Stimulated activated CD8-positive, alpha-beta memory T cell treated with anti-CD3 and anti-CD28 coated beads, Interleukin-4, amount 100 ng/mL, for 48 hours (primary cell): ENCODE results near the gene MAGI1.

Experiments
- DNase-seq: peaks from one replicate; pipeline ENCODE4 v3.0.0-alpha.2; 2020

Gene MAGI1

DNA sequence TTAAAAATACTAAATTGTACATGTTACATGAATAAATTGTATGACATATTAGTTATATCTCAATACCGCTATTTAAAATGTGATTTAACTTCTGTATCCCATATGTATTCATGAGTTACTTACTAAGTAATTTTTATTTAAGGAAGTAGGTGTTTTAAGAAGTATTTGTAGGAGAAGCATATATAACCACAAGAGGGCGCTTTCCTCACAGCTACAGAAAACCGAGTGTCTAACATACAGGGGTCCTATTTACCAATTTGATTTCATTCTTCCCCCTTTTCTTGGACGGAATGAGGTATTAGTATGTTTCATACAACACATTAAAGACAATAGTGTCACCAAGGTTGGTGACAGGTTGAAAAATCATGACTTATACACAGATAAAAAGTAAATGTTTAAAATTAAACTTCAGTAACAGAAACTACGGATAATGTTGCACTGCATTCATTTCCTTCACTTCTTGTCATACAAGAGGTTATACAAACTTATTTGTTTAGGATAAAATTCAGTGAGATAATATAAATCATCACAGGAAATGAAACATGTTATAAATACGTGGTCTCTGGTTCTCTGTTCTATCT, 253.6 kb downstream of the MAGI1 start:
- no peak for DNase-seq

- DNase-seq = no peak
Observed at GRCh38 chr3:65783117-65783516, 255.6 kb downstream of the MAGI1 start.

GRCh38 chr3:65781594-65781993, 257.1 kb downstream of the MAGI1 start:
- DNase-seq = no peak

DNA sequence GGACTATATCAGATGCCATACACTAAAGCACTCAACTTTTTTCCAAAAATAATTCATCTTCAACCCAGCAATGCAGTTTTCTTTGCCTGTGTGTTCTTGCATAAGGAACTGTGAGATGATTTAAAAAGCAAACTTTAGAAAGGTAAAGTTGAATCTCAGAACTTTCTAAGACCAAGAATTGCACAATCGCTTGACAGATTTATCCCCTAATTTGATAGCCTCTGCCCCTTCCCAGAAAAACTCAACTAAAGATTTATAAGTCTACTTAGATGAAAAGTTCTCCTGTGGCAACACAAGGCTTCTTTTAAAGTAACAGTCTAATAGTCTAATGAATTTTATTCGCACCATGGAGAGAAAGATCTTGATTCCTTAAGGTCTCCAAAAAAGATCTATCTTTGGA, 259.3 kb downstream of the MAGI1 start:
- DNase-seq = no peak

DNA sequence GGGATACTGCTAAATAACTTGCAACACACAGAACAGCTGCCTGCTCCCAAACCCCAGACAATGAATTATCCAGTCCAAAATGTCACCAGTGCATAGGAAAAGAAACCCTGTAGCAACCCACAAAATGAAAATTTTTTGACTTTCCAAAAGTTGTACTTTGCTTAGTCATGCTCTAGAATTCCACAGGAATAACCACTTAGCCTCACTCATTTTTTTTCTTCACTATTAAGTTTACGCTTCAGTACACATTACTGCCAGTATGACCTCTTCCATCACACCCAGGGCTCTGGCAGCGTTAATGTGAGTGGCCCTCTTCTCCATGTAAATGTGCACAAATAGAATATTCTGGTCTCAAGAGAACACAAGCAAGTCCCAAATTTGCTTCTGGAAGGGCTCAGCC, 259.8 kb downstream of the MAGI1 start:
- DNase-seq = no peak

DNA sequence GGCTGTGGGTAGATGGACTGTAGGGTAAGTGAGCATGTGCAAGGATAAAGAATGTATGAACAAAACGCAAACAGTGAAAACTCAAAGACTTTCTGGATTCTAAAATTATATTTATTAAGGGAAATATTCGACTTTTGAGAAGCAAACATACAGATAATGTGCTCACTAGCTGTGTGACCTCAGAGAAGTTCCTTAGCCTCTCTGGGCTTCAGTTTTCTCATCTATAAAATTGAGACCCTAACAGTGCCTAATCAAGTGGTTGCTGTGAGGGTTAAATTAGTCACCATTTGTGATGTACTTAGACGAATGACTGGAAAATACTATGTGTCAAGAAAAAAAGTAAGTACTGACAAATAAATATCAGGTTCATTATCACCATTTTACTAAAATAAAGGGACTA, 261.7 kb downstream of the MAGI1 start:
- DNase-seq = no peak

DNA sequence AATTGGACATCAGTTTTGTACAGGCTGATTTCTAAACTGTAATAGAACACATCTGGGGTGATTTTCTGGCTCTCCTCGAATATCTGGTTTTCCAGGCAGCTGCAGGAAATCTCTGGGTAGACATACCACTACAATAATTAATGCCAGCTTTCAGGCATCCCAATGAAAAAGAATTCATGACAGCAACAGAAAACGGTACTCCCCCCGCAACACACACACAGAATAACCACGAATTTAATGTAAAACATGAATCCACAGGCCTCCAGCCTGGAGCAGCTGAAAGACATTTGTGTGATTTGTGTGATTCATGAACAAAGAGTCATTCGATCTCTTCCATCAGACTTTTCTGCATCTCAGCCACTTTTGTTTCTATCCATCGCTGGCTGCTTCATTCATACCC, 262.2 kb downstream of the MAGI1 start:
- no peak for DNase-seq

DNA sequence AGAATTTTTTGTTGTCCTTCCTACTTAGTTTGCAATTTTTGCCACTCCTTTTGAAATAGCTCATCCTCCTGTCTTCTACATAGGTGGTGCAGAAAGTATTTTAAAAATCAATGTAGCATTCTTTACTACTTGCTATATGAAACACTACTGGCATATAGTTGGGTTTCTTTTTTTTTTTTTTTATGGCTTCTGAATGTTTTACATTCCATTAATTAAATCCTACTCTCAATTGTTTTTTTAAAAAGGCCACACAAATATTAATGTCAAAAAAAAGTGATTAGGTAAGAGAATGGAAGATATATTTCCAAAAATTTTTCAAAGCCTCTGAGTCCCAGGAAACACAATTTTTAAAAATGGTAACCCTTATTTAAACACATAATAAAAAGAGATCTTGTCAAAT, 262.6 kb downstream of the MAGI1 start:
- DNase-seq = no peak

DNA sequence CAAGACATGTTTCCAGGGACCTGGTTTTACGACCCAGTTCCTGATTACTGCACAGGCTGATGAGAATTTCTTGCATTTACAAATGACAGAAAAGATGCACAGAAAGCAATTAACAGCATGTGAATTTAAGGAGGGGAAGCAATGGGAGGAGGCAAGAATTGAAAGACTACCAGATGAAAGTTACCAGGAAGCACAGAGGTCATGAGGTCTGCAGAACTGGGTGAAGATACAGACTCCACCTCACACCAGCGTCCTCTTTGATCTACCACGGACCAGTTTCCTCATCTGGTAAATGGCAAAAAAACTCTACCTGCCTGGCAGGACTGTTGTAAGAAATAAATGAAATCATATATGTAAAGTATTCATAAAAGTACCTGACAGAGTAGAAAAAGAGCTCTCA, 266.0 kb downstream of the MAGI1 start:
- DNase-seq = no peak

DNA sequence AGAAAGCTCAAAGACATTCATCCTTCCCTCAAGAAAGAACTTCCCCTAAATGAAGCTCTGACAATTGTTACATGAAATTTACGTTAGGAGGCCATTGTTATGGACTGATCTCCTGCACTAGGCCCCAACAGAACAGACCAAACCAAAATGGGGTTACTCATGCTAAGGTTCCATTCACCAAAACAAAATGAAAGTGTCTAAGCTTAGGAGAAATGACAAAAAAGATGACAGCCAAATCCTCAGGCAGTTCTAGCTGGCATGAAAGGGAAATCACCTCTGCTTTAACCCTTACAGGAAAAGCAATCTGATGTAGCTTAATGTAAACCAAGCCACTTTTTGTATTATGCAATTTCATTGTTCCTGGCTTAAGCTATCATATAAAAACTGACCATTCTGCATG, 271.2 kb downstream of the MAGI1 start:
- no peak for DNase-seq

DNA sequence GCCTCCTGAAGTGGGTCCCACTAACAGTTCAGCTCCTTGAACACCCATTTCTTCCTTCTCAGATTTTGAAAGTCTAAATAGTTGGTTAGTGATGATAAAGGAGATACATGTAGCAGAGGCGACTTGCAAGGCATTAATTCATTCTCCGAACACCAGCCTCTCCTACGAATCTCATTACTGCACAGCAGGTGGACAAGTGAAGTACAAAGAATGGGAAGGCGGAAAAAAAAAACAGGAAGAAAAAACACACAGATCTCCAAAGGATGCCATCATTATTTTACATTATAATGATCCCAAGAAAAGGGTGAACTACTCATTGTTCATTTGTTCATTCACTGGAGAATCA, 276.5 kb downstream of the MAGI1 start:
- DNase-seq = no peak

DNA sequence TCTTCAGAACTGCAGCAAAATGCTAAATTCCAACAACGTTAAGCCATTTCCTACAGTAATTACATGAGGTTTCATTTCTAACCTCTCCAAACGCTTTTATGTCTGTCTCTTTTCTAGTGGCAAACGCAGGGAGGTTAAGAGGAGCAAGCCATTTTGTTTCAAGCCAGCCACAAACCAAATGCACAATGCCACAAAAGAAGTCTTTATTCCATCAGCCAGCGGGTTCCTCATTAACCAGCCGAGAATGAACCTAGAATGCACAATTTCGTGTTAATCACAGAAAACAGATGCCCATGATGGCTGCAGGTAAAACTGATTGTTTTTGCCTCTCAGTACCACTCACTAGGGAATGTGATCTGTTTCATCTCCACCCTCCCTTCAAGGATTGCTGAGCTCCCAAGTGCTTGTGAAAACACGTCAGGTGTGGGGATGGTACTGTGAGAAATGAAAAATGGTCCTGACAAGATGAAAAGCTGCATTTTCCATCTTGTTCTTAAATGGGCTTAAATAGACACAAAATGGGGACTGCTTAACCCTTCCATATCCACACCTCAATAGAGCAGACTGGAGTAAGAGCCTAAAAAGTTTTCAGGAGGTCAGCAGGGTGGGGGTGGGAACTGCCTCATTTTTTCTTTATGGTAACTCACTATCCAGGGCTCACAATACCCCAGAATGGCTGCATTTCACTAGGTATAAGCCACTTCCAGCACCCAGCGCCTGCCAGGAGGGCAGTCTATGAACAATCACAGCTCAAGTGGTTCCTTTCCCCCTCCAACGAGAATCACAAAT, 277.1 kb downstream of the MAGI1 start:
- no peak for DNase-seq

GRCh38 chr3:65758876-65759598, 279.7 kb downstream of the MAGI1 start:
- DNase-seq = no peak

- no peak for DNase-seq
Observed at GRCh38 chr3:65758438-65758837, 280.3 kb downstream of the MAGI1 start.

- no peak for DNase-seq
Observed at GRCh38 chr3:65752636-65753035, 286.1 kb downstream of the MAGI1 start.

GRCh38 chr3:65751123-65751700, 287.5 kb downstream of the MAGI1 start:
- peak; percentile 32 for DNase-seq

DNA sequence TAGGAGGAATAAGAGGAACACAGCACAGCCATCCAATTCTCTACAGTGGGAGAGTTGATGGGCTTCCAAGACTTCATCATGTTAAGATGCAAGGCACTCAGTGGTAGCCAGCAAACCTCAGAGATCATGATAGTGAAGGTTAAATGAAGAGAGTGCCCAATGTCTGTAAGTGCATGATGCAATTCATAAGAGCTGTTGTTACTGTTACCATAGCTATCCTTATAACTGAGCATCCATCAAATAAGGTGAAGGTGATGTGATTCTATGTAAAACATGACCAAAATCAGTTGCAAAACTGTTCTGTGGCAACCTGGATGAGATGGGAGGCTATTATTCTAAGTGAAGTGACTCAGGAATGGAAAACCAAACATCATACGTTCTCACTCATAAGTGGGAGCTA, 289.7 kb downstream of the MAGI1 start:
- no peak for DNase-seq

GRCh38 chr3:65748326-65748725, 290.4 kb downstream of the MAGI1 start:
- no peak for DNase-seq

DNA sequence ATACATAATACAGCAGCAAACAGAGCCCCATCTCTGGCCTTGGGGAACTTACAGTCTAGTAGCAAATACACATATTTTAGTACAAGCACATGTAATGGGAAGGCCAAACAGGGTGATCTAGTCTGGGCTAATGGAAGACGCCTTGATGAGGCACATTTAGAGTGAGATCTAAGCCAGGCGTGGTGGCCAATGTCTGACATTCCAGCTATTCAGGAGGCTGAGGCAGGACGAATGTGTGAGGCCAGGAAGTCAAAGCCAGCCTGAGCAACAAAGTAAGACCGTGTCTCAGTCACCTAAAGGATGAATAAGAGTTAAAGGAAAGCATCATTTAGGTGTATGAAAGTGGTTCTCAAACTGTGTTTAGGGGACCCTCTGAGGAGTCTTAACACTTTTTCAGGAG, 291.9 kb downstream of the MAGI1 start:
- no peak for DNase-seq

DNA sequence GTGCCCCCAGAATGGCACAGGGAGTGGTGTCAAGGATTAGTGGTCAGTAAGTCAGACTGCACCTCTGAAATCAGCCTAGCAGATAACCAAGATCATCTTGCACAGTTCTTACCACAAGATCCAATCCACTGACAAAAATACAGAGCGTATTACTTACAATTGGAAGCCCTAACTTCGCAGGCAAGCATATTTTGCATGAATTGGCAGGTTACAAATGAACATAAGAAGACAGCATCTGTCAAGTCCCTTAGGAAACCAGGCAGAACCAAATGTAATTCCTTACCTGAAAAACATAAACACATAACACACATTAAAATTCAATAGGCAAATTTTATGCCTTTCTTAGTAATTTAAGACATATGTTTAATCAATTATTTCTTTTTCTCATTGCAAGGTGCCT, 293.4 kb downstream of the MAGI1 start:
- DNase-seq = no peak

DNA sequence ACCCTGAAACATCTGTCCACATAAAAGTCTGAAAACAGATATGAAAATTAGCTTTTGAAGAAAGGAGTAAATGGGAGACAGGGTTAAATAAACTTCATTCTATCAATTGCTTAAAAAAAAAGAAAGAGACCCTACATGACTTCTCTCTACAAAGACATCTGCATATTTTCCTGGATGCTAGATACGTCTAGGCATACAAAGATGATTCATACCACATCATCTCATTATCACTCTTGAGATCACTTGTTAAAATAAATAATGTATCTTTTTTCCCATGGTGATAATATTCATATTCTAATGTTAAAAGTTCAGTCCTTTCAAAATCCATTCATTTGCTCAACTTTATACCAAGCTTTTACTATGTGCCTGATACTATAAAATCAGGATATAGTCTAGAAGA, 295.8 kb downstream of the MAGI1 start:
- no peak for DNase-seq

DNA sequence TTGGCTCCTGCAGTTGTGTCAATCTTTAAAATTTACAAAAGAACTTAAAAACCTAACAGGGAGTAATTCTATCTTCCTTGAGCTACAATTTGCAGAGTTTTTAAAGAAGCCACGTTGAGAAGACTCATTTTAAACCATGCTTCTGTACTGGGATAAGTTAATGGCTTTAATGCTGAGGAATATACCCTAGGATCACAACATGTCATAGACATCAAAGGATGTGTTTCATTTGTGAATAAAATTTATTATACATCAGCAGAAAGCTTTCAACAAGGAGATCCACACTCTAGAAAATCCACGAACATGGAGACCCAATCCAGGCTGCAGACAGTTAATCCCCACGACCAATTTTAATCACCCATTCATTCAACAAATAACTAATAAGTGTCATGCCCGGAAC, 297.2 kb downstream of the MAGI1 start:
- no peak for DNase-seq

GRCh38 chr3:65739901-65740541, 298.7 kb downstream of the MAGI1 start:
- no peak for DNase-seq

- DNase-seq = no peak
Observed at GRCh38 chr3:65734792-65735191, 303.9 kb downstream of the MAGI1 start.
